LNCaP clone FGC (cell line): ENCODE data around the gene FHIT.

Experiments
- DNase-seq: peaks from one replicate; pipeline ENCODE4 v3.0.0-alpha.2; 2011; ENCODE audit warnings: low read depth
- H3K4me3 ChIP-seq: 2 replicates; pipeline ENCODE4 v1.5.1; 2011; ENCODE audit warnings: mild to moderate bottlenecking, low read depth, low read length, control low read depth
- CTCF ChIP-seq: IDR thresholded peaks from 2 replicates; pipeline ENCODE4 v1.5.1; 2012; ENCODE audit warnings: mild to moderate bottlenecking; ENCODE audit not compliant: control insufficient read depth, insufficient read depth; ENCODE audit errors: extremely low read depth

The FHIT gene

GRCh38 chr3:61251174-61251972 is at the start of gene FHIT:
TSS of gene FHIT (minus strand) at chr3:61251452.
- peak within 1 kb of the TSS; percentile 69 for H3K4me3 ChIP-seq
- DNase-seq: peak; percentile 92
- TF ChIP-seq CTCF: no peak

GRCh38 chr3:61300786-61301185 is 49.5 kb upstream of the FHIT start:
- no peak for DNase-seq
- TF ChIP-seq CTCF: no peak
- H3K4me3 ChIP-seq: no peak overlapping the region

GRCh38 chr3:61300006-61300380 is 48.7 kb upstream of the FHIT start:
- no peak overlapping the region for H3K4me3 ChIP-seq
- TF ChIP-seq CTCF: no peak
- DNase-seq: no peak

- no peak; the same call in 1 of the 2 replicates for TF ChIP-seq CTCF
- no peak for DNase-seq
- H3K4me3 ChIP-seq: no peak overlapping the region
Observed at GRCh38 chr3:61299343-61300005, 48.2 kb upstream of the FHIT start.

GRCh38 chr3:61297821-61298220 is 46.6 kb upstream of the FHIT start:
- no peak for DNase-seq
- no peak for TF ChIP-seq CTCF

GRCh38 chr3:61288446-61288845 is 37.2 kb upstream of the FHIT start:
- H3K4me3 ChIP-seq: no peak overlapping the region
- DNase-seq: no peak
- no peak for TF ChIP-seq CTCF

More at GRCh38 chr3:61297821-61298220, 46.6 kb upstream of the FHIT start:
- H3K4me3 ChIP-seq: no peak overlapping the region
